Kidney epithelial cell (primary cell): Measurements from ENCODE around the gene PLEKHS1. TPM values are rescaled to one million over a fixed set of nuclear protein-coding genes. Genes with fewer than 3 reads are reported as not detected.
A peak's percentile ranks its signal among the peaks of the same experiment; 100 is the strongest.

Experiments used
- DNase-seq: peaks from one replicate; pipeline ENCODE4 v3.0.0-alpha.2; 2010; ENCODE audit warnings: low read depth
- H3K27me3 ChIP-seq: 2 replicates; pipeline ENCODE4 v1.6.0; 2011; ENCODE audit warnings: low read length; ENCODE audit not compliant: control insufficient read depth, insufficient read depth
- H3K36me3 ChIP-seq: 2 replicates; pipeline ENCODE4 v1.5.1; 2011; ENCODE audit warnings: low read length; ENCODE audit not compliant: control insufficient read depth, insufficient read depth
- H3K4me3 ChIP-seq: 2 replicates; pipeline ENCODE4 v1.5.1; 2011; ENCODE audit warnings: low read depth, mild to moderate bottlenecking, control low read depth, low read length
- total RNA-seq: library from RNA; depleted of rRNA; stranded (reverse); fragments of >200 nt; gene quantifications from 2 replicates; pipeline ENCODE4 v1.2.3, GENCODE V29; 2015
- TF ChIP-seq, protein P1 (sequence below): IDR thresholded peaks from 2 replicates; pipeline ENCODE4 v1.5.1; 2011; ENCODE audit warnings: mild to moderate bottlenecking, moderate library complexity, low read length, control low read depth, inconsistent platforms; ENCODE audit not compliant: insufficient read depth, poor library complexity, severe bottlenecking

Gene PLEKHS1
- total RNA-seq, 1 donor from 2014 or later = not detected

DNA sequence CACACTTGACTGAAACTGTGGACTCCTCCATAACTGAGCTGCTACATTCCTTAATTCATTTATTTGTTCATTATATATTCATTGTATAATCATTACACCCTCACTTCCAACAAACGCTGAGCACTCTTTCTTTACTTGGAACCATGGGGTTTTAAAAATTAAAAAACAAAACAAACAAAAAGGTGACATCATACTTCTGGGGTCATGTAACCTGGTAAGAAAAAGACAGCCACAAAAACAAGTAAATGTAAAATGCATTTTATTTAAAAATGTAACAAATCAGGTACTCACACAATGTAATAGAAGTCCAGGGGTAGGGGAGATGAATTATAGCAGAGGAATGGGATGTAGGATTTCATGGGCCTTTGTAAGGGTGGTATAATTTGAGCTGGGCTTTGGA is 25.1 kb downstream of the PLEKHS1 start:
- peaks cover 6% of the 10 kb centered on the region for H3K27me3 ChIP-seq
- no peak overlapping the region for H3K4me3 ChIP-seq
- H3K36me3 ChIP-seq = no peaks in the 10 kb centered on the region
- DNase-seq = no peak
- TF ChIP-seq, protein P1, sequence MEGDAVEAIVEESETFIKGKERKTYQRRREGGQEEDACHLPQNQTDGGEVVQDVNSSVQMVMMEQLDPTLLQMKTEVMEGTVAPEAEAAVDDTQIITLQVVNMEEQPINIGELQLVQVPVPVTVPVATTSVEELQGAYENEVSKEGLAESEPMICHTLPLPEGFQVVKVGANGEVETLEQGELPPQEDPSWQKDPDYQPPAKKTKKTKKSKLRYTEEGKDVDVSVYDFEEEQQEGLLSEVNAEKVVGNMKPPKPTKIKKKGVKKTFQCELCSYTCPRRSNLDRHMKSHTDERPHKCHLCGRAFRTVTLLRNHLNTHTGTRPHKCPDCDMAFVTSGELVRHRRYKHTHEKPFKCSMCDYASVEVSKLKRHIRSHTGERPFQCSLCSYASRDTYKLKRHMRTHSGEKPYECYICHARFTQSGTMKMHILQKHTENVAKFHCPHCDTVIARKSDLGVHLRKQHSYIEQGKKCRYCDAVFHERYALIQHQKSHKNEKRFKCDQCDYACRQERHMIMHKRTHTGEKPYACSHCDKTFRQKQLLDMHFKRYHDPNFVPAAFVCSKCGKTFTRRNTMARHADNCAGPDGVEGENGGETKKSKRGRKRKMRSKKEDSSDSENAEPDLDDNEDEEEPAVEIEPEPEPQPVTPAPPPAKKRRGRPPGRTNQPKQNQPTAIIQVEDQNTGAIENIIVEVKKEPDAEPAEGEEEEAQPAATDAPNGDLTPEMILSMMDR = no peak

DNA sequence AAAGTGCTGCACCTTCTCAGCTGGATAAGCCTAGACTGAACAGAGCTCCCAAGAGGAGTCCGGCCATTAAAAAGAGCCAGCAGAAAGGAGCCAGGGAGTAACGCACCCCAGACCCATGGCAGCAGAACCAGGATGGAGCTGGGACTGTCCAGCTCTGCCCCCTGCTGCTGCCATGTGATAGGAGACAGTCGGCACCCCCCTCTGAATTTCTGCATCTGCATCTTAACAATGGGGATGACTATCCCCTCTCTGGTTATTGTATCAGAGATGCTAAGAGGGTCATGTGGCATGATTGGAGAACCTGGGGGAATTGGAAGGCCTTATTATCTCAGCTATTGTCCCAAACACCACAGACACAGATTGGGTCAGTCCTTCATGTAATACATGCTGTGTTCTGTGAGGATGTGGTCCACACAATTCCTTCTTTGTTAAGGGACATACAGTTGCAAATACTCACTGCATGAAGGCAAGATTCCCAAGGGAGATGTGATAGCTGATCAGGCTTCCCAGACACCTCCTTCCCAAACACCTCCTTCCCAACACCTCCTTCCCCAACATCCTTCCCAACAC is 29.3 kb downstream of the PLEKHS1 start:
- Histone ChIP-seq H3K4me3 (no peak overlapping the region), H3K27me3 (peaks cover 5% of the 10 kb centered on the region), H3K36me3 (no peaks in the 10 kb centered on the region)
- no peak for DNase-seq
- TF ChIP-seq, protein P1 = no peak

DNA sequence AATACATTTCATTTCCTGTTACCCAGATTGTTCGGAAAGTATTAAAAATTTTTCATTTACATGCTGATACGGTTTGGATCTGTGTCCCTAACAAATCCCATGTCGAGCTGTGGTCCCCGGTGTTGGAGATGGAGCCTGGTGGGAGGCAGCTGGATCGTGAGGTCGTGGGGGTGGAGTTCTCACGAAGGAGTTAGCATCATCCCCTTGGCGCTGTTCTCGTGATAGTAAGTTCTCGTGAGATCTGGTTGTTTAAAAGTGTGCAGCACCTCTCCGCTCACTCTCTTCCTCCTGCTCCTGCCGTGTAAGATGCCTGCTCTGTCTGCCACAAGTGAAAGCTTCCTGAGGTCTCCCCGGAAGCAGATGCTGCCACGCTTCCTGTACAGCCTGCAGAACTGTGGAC is 30.9 kb downstream of the PLEKHS1 start:
- peaks cover 4% of the 10 kb centered on the region for H3K27me3 ChIP-seq
- TF ChIP-seq, protein P1 = no peak
- no peaks in the 10 kb centered on the region for H3K36me3 ChIP-seq
- DNase-seq = no peak
- H3K4me3 ChIP-seq = no peak overlapping the region

DNA sequence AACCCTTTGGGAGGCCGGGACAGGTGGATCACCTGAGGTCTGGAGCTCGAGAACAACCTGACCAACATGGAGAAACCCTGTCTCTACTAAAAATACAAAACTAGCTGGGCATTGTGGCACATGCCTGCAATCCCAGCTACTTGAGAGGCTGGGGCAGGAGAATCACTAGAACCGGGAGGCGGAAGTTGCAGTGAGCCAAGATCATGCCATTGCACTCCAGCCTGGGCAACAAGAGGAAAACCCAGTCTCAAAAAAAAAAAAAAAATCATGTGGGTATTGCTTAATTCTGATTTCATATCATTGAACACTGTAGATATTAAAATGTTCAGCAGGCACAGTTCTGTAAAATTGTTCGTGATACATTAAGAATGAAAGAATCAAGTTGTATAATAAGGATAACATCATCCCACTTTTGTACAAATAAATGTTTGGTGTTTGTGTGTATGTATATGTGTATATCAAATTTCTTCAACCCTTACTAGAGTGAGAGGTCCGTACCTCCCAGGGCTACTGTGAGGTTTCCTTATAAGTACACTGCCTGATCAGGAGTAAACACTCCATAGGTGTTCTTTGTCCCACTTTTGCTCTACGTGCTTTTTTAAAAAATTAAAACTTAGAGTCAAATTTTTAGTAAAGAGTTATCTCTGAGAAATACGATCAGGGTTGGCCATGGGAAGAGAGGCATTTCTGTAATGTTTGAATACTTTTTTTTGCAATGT is 31.7 kb downstream of the PLEKHS1 start:
- H3K4me3 ChIP-seq = no peak overlapping the region
- TF ChIP-seq, protein P1 = no peak

DNA sequence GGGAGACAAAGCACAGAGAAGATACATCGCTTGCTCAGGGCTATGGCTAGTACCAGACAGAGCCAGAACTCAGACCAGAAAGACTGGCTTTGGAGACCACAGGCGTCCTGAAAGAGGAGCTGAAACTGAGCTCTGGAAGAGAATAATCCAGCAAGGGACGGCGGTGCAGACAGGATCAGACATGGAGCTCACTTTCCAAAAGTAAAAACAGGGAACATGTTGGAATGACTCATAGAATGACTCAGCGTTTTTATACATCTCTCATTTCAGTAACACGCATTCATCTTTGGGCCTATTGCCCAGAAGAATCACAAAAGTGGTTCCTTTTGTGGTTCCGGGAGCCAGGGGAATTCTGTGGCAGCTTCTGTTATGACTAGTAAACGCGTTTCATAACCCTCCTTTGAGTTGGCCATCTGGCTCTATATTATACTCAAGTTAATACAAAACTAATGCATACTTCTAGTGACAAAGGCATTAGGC is 37.2 kb downstream of the PLEKHS1 start:
- peak; percentile 55 for DNase-seq
- no peaks in the 10 kb centered on the region for H3K36me3 ChIP-seq
- no peak overlapping the region for H3K4me3 ChIP-seq
- H3K27me3 ChIP-seq = no peaks in the 10 kb centered on the region
- TF ChIP-seq, protein P1 = no peak

More for the DNA sequence above, 31.7 kb downstream of the PLEKHS1 start:
- no peak for DNase-seq
- Histone ChIP-seq H3K36me3 (no peaks in the 10 kb centered on the region), H3K27me3 (peaks cover 4% of the 10 kb centered on the region)

DNA sequence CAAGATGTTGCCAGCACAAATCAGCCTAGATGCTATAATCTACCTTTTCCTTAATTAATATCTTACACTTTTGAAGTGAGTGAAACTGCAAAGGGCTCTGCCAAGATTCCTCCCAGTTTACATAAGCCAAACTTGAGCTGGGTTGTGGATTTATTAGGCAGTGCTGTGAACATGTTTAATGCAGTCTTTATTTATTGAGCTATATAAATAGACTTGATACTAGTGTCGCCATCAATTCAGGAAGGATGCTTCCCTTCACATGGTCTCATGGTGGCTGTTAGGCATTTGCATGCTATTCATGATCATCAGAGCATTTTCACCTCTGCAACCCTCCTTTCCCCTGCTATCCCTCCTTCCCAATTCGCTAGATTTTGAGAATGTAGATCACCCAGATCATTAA is 40.2 kb downstream of the PLEKHS1 start:
- H3K4me3 ChIP-seq = no peak overlapping the region
- DNase-seq = no peak

More for the DNA sequence above, 40.2 kb downstream of the PLEKHS1 start:
- TF ChIP-seq, protein P1 = no peak
- no peaks in the 10 kb centered on the region for H3K36me3 ChIP-seq
- H3K27me3 ChIP-seq = peaks cover 2% of the 10 kb centered on the region
